Panc1 (cell line): ENCODE measurements around the gene LUC7L. TPM values are rescaled to one million over a fixed set of nuclear protein-coding genes. Genes with fewer than 3 reads are reported as not detected.
"Not testable (repeated sequence)": the region's sequence is repeated elsewhere in the genome, so short reads cannot be mapped to it uniquely, and the experiment has no call there.

Experiments used
- ATAC-seq: fragments of 200-7000 bp; cut with Tn5 transposase; 2 replicates; pipeline ENCODE4 v1.9.1; 2020; ENCODE audit warnings: mild to moderate bottlenecking, moderate library complexity
- BruUV-seq: library from RNA; stranded (reverse); fragments of 400-500 nt; replicated peaks from 2 replicates; lab custom pipeline; 2021; lab: Mats Ljungman, UMichigan
- CTCF ChIA-PET: fragments of 300-600 bp; sonication (Branson Sonifier 250); formaldehyde crosslinking; loops from one replicate; lab custom pipeline; 2022; ENCODE audit warnings: antibody characterized with exemption; lab: Charles Lee
- POLR2A ChIA-PET: fragments of 300-600 bp; sonication (Branson Sonifier 250); formaldehyde crosslinking; loops from one replicate; lab custom pipeline; 2022; ENCODE audit warnings: antibody characterized with exemption; lab: Charles Lee
- DNase-seq: peaks from one replicate; pipeline ENCODE4 v3.0.0-alpha.2; 2010; ENCODE audit warnings: low read depth, low spot score
- H3K27ac ChIP-seq: 2 replicates; pipeline ENCODE4 v1.5.1; 2011; ENCODE audit warnings: mild to moderate bottlenecking, low read length, inconsistent platforms
- H3K27me3 ChIP-seq: fragments of 200-500 bp; sonication (Bioruptor generic); 2 replicates; pipeline ENCODE4 v1.6.0; 2014; ENCODE audit warnings: low read length, inconsistent platforms; ENCODE audit not compliant: control insufficient read depth, insufficient read depth
- H3K36me3 ChIP-seq: fragments of 200-500 bp; sonication (Bioruptor generic); 2 replicates; pipeline ENCODE4 v1.5.1; 2014; ENCODE audit warnings: inconsistent platforms, mild to moderate bottlenecking, low read length, moderate library complexity; ENCODE audit not compliant: control insufficient read depth, insufficient read depth
- H3K4me1 ChIP-seq: 2 replicates; pipeline ENCODE4 v1.5.1; 2011; ENCODE audit warnings: inconsistent platforms, mild to moderate bottlenecking, low read length, moderate library complexity; ENCODE audit not compliant: control insufficient read depth, insufficient read depth
- H3K4me3 ChIP-seq, 2 experiments: 2 replicates each; pipeline ENCODE4 v1.5.1; 2011 to 2012; ENCODE audit warnings: low read depth in 2 of 2, low read length in 2 of 2, mild to moderate bottlenecking in 2 of 2, inconsistent platforms in 1 of 2, moderate library complexity in 1 of 2
- H3K9me3 ChIP-seq: fragments of 200-500 bp; sonication (Bioruptor generic); 2 replicates; pipeline ENCODE4 v1.5.1; 2014; ENCODE audit warnings: low read depth, mild to moderate bottlenecking, inconsistent platforms, low read length, moderate library complexity; ENCODE audit not compliant: control insufficient read depth, insufficient read depth
- POLR2AphosphoS5 ChIP-seq: IDR thresholded peaks from 2 replicates; pipeline ENCODE4 v1.6.1; 2012; ENCODE audit warnings: mild to moderate bottlenecking, low read depth, low read length, moderate library complexity
- SIN3A ChIP-seq: IDR thresholded peaks from 2 replicates; pipeline ENCODE4 v1.6.1; 2012; ENCODE audit warnings: low read depth, mild to moderate bottlenecking, low read length, moderate library complexity, borderline replicate concordance; ENCODE audit not compliant: insufficient read depth
- TCF7L2 ChIP-seq: IDR thresholded peaks from 2 replicates; pipeline ENCODE4 v1.6.1; 2011; ENCODE audit warnings: mild to moderate bottlenecking, low read depth, low read length, inconsistent platforms
- in situ Hi-C: cut with HindIII; loops from 2 replicates; pipeline ENCODE4 v1.10.0; 2016; ENCODE audit warnings: low sequenced_read_pairs, low pct_unique_long_range_greater_than_20kb
- intact Hi-C: fragments of 100-400 bp; cut with micrococcal nuclease; formaldehyde crosslinking; loops from one replicate; pipeline ENCODE4 v1.10.0; 2022; ENCODE audit not compliant: unreplicated experiment
- total RNA-seq: library from RNA; stranded (reverse); gene quantifications from one replicate; pipeline ENCODE4 v1.2.1, GENCODE V29; 2021; ENCODE audit not compliant: unreplicated experiment
- TF ChIP-seq, protein P1 (sequence below), 2 experiments: IDR thresholded peaks; 2 replicates each; pipeline ENCODE4 v1.6.1; 2011 to 2012; ENCODE audit warnings: low read depth in 2 of 2, control low read depth in 1 of 2, low read length in 1 of 2, mild to moderate bottlenecking in 1 of 2, moderate library complexity in 1 of 2; ENCODE audit not compliant: insufficient read depth in 1 of 2
- TF ChIP-seq, protein P2 (sequence below): fragments of 450-650 bp; IDR thresholded peaks from 2 replicates; pipeline ENCODE4 v1.5.1; 2017; ENCODE audit warnings: mild to moderate bottlenecking

LUC7L gene
- total RNA-seq, 1 experiment from 2014 or later = 75.3 TPM

DNA sequence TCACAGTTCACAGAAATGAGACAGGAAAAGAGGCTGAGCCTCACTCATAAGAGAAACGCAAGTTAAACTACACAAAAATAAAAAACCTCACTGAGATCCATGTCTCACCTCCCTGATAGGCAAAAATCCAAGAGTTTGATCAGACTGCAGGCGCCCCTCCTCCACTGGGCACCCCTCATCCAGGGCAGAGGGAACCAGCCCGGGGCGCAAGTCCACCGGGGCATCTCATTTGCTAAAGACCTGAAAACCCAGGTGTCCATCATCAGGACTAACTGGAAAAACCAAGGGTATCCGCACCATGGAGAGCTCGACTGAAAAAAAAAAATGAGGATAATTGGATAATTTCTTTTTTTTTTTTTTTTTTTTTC is 74.2 kb downstream of the LUC7L start:
- Histone ChIP-seq H3K4me3 (peak overlapping the region; percentile 58 to 59), H3K9me3 (no peaks in the 10 kb centered on the region), H3K27ac (no peak overlapping the region; the same call in 1 of the 2 replicates), H3K27me3 (no peaks in the 10 kb centered on the region), H3K36me3 (no peaks in the 10 kb centered on the region), H3K4me1 (peaks cover 4% of the 10 kb centered on the region)
- intact Hi-C loops = no loop called here
- ChIA-PET POLR2A (interaction anchor here (0.6 kb wide), 1 partner anchor 97 kb away, joined by 3 read pairs; no protein-coding TSS in a partner anchor), CTCF (interaction anchor here (0.6 kb wide), 1 partner anchor 13 kb away, joined by 3 read pairs; no protein-coding TSS in a partner anchor)
- TF ChIP-seq SIN3A (no peak), POLR2AphosphoS5 (no peak), TCF7L2 (no peak)
- TF ChIP-seq, protein P1, sequence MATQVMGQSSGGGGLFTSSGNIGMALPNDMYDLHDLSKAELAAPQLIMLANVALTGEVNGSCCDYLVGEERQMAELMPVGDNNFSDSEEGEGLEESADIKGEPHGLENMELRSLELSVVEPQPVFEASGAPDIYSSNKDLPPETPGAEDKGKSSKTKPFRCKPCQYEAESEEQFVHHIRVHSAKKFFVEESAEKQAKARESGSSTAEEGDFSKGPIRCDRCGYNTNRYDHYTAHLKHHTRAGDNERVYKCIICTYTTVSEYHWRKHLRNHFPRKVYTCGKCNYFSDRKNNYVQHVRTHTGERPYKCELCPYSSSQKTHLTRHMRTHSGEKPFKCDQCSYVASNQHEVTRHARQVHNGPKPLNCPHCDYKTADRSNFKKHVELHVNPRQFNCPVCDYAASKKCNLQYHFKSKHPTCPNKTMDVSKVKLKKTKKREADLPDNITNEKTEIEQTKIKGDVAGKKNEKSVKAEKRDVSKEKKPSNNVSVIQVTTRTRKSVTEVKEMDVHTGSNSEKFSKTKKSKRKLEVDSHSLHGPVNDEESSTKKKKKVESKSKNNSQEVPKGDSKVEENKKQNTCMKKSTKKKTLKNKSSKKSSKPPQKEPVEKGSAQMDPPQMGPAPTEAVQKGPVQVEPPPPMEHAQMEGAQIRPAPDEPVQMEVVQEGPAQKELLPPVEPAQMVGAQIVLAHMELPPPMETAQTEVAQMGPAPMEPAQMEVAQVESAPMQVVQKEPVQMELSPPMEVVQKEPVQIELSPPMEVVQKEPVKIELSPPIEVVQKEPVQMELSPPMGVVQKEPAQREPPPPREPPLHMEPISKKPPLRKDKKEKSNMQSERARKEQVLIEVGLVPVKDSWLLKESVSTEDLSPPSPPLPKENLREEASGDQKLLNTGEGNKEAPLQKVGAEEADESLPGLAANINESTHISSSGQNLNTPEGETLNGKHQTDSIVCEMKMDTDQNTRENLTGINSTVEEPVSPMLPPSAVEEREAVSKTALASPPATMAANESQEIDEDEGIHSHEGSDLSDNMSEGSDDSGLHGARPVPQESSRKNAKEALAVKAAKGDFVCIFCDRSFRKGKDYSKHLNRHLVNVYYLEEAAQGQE (IDR thresholded peaks at IDR 0.05; ENCODE audit: insufficient read depth in 1 of 2, low read depth in 2 of 2, low read length in 1 of 2) = no peak
- TF ChIP-seq, protein P2, sequence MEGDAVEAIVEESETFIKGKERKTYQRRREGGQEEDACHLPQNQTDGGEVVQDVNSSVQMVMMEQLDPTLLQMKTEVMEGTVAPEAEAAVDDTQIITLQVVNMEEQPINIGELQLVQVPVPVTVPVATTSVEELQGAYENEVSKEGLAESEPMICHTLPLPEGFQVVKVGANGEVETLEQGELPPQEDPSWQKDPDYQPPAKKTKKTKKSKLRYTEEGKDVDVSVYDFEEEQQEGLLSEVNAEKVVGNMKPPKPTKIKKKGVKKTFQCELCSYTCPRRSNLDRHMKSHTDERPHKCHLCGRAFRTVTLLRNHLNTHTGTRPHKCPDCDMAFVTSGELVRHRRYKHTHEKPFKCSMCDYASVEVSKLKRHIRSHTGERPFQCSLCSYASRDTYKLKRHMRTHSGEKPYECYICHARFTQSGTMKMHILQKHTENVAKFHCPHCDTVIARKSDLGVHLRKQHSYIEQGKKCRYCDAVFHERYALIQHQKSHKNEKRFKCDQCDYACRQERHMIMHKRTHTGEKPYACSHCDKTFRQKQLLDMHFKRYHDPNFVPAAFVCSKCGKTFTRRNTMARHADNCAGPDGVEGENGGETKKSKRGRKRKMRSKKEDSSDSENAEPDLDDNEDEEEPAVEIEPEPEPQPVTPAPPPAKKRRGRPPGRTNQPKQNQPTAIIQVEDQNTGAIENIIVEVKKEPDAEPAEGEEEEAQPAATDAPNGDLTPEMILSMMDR = no peak
- in situ Hi-C loops = no loop called here
- no TSS peak for BruUV-seq
- ATAC-seq (no peak), DNase-seq (no peak)

DNA sequence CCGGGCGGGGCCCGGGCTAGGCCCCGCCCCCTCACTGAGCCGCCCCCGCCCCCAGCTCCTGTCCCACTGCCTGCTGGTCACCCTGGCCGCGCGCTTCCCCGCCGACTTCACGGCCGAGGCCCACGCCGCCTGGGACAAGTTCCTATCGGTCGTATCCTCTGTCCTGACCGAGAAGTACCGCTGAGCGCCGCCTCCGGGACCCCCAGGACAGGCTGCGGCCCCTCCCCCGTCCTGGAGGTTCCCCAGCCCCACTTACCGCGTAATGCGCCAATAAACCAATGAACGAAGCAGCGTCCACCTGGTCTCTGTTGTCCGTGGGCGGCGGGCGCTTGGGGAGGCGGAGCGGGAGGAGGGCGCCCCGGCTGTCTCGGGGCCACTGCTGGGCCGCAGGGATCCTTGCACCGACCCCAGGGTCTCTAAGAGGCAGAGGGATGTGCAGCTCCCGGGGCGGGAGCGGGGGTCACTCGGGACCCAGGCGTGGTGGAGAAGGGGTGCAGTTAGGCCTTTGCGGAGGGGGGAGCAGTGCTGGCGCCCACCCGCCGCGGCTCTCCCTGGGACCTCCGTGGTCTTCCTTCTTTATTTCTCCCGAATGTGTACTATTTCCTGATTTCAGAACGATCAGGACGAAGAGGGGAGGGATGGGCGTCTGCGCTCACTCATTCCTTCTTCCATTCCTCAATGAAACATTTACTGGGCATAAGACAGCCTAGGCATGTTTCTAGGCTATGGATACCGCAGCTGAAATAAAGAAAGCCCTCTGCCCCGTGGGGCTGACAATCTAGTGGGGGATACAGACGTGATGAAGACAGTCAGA is 74.8 kb downstream of the LUC7L start:
- intact Hi-C loops = no loop called here
- no peaks in the 10 kb centered on the region for H3K9me3 ChIP-seq
- DNase-seq (no peak), ATAC-seq (peak; percentile 73)
- H3K4me1 ChIP-seq = peaks cover 4% of the 10 kb centered on the region
- ChIA-PET CTCF (no interaction called here), POLR2A (interaction anchor here (0.6 kb wide), 1 partner anchor 97 kb away, joined by 3 read pairs; no protein-coding TSS in a partner anchor)
- peak overlapping the region; percentile 26; the same call in 1 of the 2 replicates for H3K27ac ChIP-seq
- in situ Hi-C loops = no loop called here
- no peaks in the 10 kb centered on the region for H3K27me3 ChIP-seq
- H3K36me3 ChIP-seq = no peaks in the 10 kb centered on the region
- TF ChIP-seq, protein P2 = no peak
- no peak for TF ChIP-seq TCF7L2
- no peak for TF ChIP-seq POLR2AphosphoS5
- TF ChIP-seq SIN3A = no peak
- TF ChIP-seq, protein P1 (IDR thresholded peaks at IDR 0.05; ENCODE audit: insufficient read depth in 1 of 2, low read depth in 2 of 2, low read length in 1 of 2) = no peak
- H3K4me3 ChIP-seq = peak overlapping the region; percentile 58 to 59
- BruUV-seq = no TSS peak

DNA sequence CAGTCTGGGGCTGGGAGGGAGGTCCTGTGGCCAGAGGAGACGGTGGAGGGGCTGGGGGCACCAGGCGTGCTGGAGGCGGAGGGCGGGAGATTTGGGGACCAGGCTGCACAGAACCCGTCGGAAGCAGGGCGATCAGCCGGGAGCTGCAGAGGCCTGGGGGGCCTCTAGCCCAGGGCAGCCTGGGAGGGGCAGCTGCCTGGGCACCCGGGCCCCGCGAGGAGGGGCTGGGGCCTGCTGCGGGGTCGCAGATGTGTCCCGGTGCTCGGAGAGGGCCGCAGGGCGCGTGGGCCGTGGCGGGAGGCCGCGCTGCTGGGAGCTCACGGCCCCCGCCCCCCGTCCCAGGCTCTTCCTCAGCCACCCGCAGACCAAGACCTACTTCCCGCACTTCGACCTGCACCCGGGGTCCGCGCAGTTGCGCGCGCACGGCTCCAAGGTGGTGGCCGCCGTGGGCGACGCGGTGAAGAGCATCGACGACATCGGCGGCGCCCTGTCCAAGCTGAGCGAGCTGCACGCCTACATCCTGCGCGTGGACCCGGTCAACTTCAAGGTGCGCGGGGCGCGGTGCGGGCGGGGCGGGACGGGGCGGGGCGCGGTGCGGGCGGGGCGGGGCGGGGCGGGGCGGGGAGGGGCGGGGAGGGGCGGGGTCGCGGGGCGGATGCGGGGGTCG is 75.6 kb downstream of the LUC7L start:
- H3K4me3 ChIP-seq, H3K9me3 ChIP-seq, H3K36me3 ChIP-seq, DNase-seq, POLR2A ChIA-PET, H3K27ac ChIP-seq, intact Hi-C loops, BruUV-seq, in situ Hi-C loops, H3K27me3 ChIP-seq, H3K4me1 ChIP-seq, CTCF ChIA-PET: not testable (repeated sequence)
- ATAC-seq = peak; percentile 66
